ENCODE results near the gene ABCA1.

DNA sequence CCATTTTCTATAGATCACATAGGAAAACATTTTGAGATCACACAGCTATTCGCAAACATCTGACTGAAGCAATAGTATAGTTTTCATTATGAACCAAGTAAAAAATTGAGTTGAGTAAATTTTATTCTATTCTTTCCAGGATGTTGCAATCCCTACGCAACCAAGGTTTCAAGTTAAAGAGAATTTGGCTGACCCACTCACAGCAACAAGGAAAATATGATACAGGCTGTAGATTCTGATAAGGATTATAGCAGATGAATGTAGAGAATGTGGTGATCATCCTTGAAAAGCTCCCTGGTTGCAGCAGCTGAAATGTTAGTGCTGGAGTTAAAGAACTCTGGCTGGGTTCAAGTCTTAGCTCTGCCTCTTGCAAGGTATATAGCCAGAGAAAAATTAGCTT, 4.7 kb downstream of the ABCA1 start:
- TF ChIP-seq, protein P1, sequence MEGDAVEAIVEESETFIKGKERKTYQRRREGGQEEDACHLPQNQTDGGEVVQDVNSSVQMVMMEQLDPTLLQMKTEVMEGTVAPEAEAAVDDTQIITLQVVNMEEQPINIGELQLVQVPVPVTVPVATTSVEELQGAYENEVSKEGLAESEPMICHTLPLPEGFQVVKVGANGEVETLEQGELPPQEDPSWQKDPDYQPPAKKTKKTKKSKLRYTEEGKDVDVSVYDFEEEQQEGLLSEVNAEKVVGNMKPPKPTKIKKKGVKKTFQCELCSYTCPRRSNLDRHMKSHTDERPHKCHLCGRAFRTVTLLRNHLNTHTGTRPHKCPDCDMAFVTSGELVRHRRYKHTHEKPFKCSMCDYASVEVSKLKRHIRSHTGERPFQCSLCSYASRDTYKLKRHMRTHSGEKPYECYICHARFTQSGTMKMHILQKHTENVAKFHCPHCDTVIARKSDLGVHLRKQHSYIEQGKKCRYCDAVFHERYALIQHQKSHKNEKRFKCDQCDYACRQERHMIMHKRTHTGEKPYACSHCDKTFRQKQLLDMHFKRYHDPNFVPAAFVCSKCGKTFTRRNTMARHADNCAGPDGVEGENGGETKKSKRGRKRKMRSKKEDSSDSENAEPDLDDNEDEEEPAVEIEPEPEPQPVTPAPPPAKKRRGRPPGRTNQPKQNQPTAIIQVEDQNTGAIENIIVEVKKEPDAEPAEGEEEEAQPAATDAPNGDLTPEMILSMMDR (IDR thresholded peaks at IDR 0.05): no peak
- TF ChIP-seq POLR2A (IDR thresholded peaks at IDR 0.05): no peak

Measured in right lobe of liver (tissue), 4 donors.